ENCODE results near the gene ATXN3.
"Not testable (repeated sequence)": the region's sequence is repeated elsewhere in the genome, so short reads cannot be mapped to it uniquely, and the experiment has no call there.

ATXN3 gene

GRCh38 chr14:92093320-92093719 is 13.1 kb downstream of the ATXN3 start:
- H3K4me3 ChIP-seq (replicated peaks; ENCODE audit: low read depth, low read length): no peak overlapping the region
- TF ChIP-seq CTCF (IDR thresholded peaks at IDR 0.05; ENCODE audit: low read depth, low read length, missing control alignments): peak; percentile 10
- no peak for DNase-seq (ENCODE audit: extremely low read depth, low read depth)

- no peak for TF ChIP-seq CTCF (IDR thresholded peaks at IDR 0.05; ENCODE audit: low read depth, low read length, missing control alignments)
- no peak overlapping the region for H3K4me3 ChIP-seq (replicated peaks; ENCODE audit: low read depth, low read length)
- no peak for DNase-seq (ENCODE audit: extremely low read depth, low read depth)
Observed at GRCh38 chr14:92088494-92088893, 17.9 kb downstream of the ATXN3 start.

GRCh38 chr14:92074555-92074954 is 31.8 kb downstream of the ATXN3 start:
- TF ChIP-seq CTCF (IDR thresholded peaks at IDR 0.05; ENCODE audit: low read depth, low read length, missing control alignments): no peak
- no peak overlapping the region for H3K4me3 ChIP-seq (replicated peaks; ENCODE audit: low read depth, low read length)
- no peak for DNase-seq (ENCODE audit: extremely low read depth, low read depth)

GRCh38 chr14:92058006-92058917 is 48.1 kb downstream of the ATXN3 start:
- H3K4me3 ChIP-seq (replicated peaks; ENCODE audit: low read depth, low read length): no peak overlapping the region
- no peak for TF ChIP-seq CTCF (IDR thresholded peaks at IDR 0.05; ENCODE audit: low read depth, low read length, missing control alignments)
- DNase-seq (ENCODE audit: extremely low read depth, low read depth): no peak

- no peak for TF ChIP-seq CTCF (IDR thresholded peaks at IDR 0.05; ENCODE audit: low read depth, low read length, missing control alignments)
- DNase-seq (ENCODE audit: extremely low read depth, low read depth): no peak
- H3K4me3 ChIP-seq (replicated peaks; ENCODE audit: low read depth, low read length): no peak overlapping the region
Observed at GRCh38 chr14:92049781-92050180, 56.6 kb downstream of the ATXN3 start.

GRCh38 chr14:92049221-92049620 is 57.2 kb downstream of the ATXN3 start:
- not testable (repeated sequence) for DNase-seq (ENCODE audit: extremely low read depth, low read depth); H3K4me3 ChIP-seq (replicated peaks; ENCODE audit: low read depth, low read length)

GRCh38 chr14:92045904-92046303 is 60.5 kb downstream of the ATXN3 start:
- not testable (repeated sequence) for DNase-seq (ENCODE audit: extremely low read depth, low read depth); H3K4me3 ChIP-seq (replicated peaks; ENCODE audit: low read depth, low read length)

GRCh38 chr14:92041766-92042165 is 64.6 kb downstream of the ATXN3 start:
- not testable (repeated sequence) for DNase-seq (ENCODE audit: extremely low read depth, low read depth); H3K4me3 ChIP-seq (replicated peaks; ENCODE audit: low read depth, low read length)

All from HFF-Myc (cell line).